ENCODE measurements around the gene SLC22A5. TPM values are rescaled to one million over a fixed set of nuclear protein-coding genes. Genes with fewer than 3 reads are reported as not detected.

The SLC22A5 gene
- total and polyA plus RNA-seq, 9 donors: 5.2 to 37.5 (median 10.4) TPM

DNA sequence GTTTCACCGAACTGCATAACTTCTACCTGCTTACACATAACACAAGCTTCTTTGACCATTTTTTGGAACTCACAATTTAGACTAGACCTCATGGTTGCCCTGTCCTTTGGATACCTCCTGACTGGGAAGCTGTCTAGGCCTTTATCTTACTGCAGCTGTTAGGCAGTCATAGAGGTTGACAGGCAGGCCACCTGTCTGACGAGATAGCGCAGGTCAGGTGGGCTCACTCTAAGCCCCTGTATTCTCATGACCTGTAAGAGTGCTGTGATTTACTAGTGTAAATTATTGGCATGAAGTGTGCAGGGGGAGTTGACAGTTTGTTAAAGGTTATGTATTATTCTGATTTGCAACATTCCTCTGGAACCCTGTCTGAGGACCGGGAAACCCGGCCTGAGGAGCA, 46.3 kb upstream of the SLC22A5 start:
- TF ChIP-seq, protein P1, sequence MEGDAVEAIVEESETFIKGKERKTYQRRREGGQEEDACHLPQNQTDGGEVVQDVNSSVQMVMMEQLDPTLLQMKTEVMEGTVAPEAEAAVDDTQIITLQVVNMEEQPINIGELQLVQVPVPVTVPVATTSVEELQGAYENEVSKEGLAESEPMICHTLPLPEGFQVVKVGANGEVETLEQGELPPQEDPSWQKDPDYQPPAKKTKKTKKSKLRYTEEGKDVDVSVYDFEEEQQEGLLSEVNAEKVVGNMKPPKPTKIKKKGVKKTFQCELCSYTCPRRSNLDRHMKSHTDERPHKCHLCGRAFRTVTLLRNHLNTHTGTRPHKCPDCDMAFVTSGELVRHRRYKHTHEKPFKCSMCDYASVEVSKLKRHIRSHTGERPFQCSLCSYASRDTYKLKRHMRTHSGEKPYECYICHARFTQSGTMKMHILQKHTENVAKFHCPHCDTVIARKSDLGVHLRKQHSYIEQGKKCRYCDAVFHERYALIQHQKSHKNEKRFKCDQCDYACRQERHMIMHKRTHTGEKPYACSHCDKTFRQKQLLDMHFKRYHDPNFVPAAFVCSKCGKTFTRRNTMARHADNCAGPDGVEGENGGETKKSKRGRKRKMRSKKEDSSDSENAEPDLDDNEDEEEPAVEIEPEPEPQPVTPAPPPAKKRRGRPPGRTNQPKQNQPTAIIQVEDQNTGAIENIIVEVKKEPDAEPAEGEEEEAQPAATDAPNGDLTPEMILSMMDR (IDR thresholded peaks at IDR 0.05): no peak
- TF ChIP-seq POLR2A (IDR thresholded peaks at IDR 0.05): no peak
- no peak for TF ChIP-seq EP300 (IDR thresholded peaks at IDR 0.05)
- no peak overlapping the region for H3K27ac ChIP-seq
- no peak for DNase-seq
- intact Hi-C loops (cut with DNase I): no loop called here
- WGBS, 3 donors: 72 to 88% (median 86%) methylated on average over 5 of the region's 5 CpGs
- H3K4me1 ChIP-seq (ENCODE audit: insufficient read depth): no peaks in the 10 kb centered on the region
- H3K9me3 ChIP-seq: no peaks in the 10 kb centered on the region
- H3K27me3 ChIP-seq: no peaks in the 10 kb centered on the region
- no peak overlapping the region for H3K4me3 ChIP-seq
- no peaks in the 10 kb centered on the region for H3K36me3 ChIP-seq

DNA sequence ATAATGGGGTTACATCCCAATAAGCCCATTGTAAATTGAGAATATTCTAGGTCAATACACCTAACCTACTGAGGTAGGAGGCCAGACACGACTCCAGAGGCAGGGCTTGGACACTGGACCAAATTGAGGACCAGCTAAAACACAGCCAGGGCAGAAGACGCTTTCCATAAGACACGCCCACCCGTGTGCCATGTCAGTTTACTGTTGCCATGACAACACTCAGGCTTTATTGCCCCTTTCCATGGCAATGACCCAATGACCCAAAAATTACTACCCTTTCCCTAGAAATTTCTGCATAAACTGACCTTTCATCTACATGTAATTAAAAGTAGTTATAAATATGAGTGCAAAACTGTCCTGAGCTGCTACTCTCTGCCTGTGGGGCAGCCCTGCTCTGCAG, 43.8 kb upstream of the SLC22A5 start:
- intact Hi-C loops (cut with DNase I): no loop called here
- Histone ChIP-seq H3K4me3 (no peak overlapping the region), H3K36me3 (no peaks in the 10 kb centered on the region), H3K9me3 (no peaks in the 10 kb centered on the region), H3K27me3 (no peaks in the 10 kb centered on the region), H3K4me1 (ENCODE audit: insufficient read depth) (no peaks in the 10 kb centered on the region), H3K27ac (no peak overlapping the region)
- TF ChIP-seq, protein P1 (IDR thresholded peaks at IDR 0.05): no peak
- no peak for TF ChIP-seq EP300 (IDR thresholded peaks at IDR 0.05)
- TF ChIP-seq POLR2A (IDR thresholded peaks at IDR 0.05): no peak
- no peak for DNase-seq
- 87 to 92% (median 92%) methylated on average over 4 of the region's 4 CpGs for WGBS, 3 donors

DNA sequence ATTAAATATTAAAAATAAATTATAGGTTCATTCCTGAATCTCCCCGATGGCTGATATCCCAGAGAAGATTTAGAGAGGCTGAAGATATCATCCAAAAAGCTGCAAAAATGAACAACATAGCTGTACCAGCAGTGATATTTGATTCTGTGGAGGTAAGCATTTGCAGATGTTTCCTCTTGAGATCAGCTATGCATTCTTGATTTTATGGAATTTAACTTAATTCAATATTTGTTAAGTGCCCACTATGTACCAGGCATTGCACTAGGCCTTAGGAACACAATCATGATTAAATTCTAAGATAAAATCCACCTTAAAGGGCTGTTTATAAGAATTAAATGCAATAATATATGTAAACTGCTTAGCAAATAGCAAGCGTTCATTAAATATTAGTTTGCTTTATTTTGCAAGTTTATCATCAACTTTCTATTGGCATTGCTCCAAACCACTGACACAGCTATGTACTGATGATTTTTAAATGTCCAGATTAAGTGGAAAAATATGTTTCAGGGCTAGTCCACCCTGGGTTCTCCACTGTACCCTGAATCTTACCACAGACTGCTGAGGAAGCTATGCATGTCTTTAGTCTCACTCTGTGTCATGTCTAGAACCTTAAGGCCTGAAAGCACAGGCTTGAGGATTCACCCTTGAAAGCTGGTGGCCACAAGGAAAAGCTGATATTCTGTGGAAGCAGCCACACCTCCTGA, 42.1 kb upstream of the SLC22A5 start:
- Histone ChIP-seq H3K36me3 (no peaks in the 10 kb centered on the region), H3K9me3 (no peaks in the 10 kb centered on the region), H3K4me3 (no peak overlapping the region), H3K27me3 (no peaks in the 10 kb centered on the region), H3K27ac (no peak overlapping the region), H3K4me1 (ENCODE audit: insufficient read depth) (no peaks in the 10 kb centered on the region)
- no peak for DNase-seq
- TF ChIP-seq EP300 (IDR thresholded peaks at IDR 0.05) (no peak), POLR2A (IDR thresholded peaks at IDR 0.05) (no peak)
- TF ChIP-seq, protein P1 (IDR thresholded peaks at IDR 0.05): no peak
- 40 to 56% (median 49%) methylated on average over 2 of the region's 2 CpGs for WGBS, 3 donors
- intact Hi-C loops (cut with DNase I): no loop called here

DNA sequence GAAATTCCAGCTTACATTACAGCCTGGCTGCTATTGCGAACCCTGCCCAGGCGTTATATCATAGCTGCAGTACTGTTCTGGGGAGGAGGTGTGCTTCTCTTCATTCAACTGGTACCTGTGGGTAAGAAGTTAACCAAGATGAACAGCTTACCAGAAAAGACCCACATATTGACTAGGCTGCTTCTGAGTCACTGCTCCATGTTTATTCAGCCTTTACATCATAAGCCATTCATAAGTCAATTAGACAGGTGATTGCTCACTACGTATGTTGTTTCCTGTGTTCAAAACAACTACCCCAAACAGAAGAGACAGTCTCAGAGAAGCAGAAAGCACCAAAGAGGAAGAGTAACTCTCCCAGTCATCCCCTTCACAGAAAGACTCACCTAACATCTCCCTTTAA, 34.7 kb upstream of the SLC22A5 start:
- H3K9me3 ChIP-seq: no peaks in the 10 kb centered on the region
- no peak overlapping the region for H3K27ac ChIP-seq
- no peaks in the 10 kb centered on the region for H3K36me3 ChIP-seq
- TF ChIP-seq POLR2A (IDR thresholded peaks at IDR 0.05): no peak
- TF ChIP-seq EP300 (IDR thresholded peaks at IDR 0.05): no peak
- TF ChIP-seq, protein P1 (IDR thresholded peaks at IDR 0.05): no peak
- intact Hi-C loops (cut with DNase I): no loop called here
- H3K27me3 ChIP-seq: no peaks in the 10 kb centered on the region
- H3K4me3 ChIP-seq: no peak overlapping the region
- H3K4me1 ChIP-seq (ENCODE audit: insufficient read depth): no peaks in the 10 kb centered on the region
- no peak for DNase-seq
- 90 to 97% (median 95%) methylated on average over 3 of the region's 3 CpGs for WGBS, 3 donors
